BLaER1 treated with 17β-estradiol and CSF1 and Interleukin-3, amounts not matched to agents 10 nM and 100 nM (cell line): ENCODE data around the gene WNT5B.
"Not testable (repeated sequence)": the region's sequence is repeated elsewhere in the genome, so short reads cannot be mapped to it uniquely, and the experiment has no call there.

Experiments used
- H3K27ac ChIP-seq, 11 experiments: shearing (Covaris generic); formaldehyde crosslinking; 2 replicates each; pipeline ENCODE4 v1.8.1; 2022
- H3K27me3 ChIP-seq, 11 experiments: shearing (Covaris generic); formaldehyde crosslinking; 2 replicates each; pipeline ENCODE4 v1.8.1; 2022
- H3K36me3 ChIP-seq, 11 experiments: shearing (Covaris generic); formaldehyde crosslinking; 2 replicates each; pipeline ENCODE4 v1.8.1; 2022
- H3K4me1 ChIP-seq, 10 experiments: shearing (Covaris generic); formaldehyde crosslinking; 2 replicates each; pipeline ENCODE4 v1.8.1; 2022
- H3K4me2 ChIP-seq, 11 experiments: shearing (Covaris generic); formaldehyde crosslinking; 2 replicates each; pipeline ENCODE4 v1.8.1; 2022
- H3K4me3 ChIP-seq, 10 experiments: shearing (Covaris generic); formaldehyde crosslinking; 2 replicates each; pipeline ENCODE4 v1.8.1; 2022
- H3K9ac ChIP-seq, 11 experiments: shearing (Covaris generic); formaldehyde crosslinking; 2 replicates each; pipeline ENCODE4 v1.8.1; 2022
- H3K9me3 ChIP-seq, 11 experiments: shearing (Covaris generic); formaldehyde crosslinking; replicated peaks in 1 of 11; 2 replicates each; pipeline ENCODE4 v1.8.1; 2022
- H4K20me1 ChIP-seq, 11 experiments: shearing (Covaris generic); formaldehyde crosslinking; 2 replicates each; pipeline ENCODE4 v1.8.1; 2022
- Cebpa-rat ChIP-seq, 11 experiments: shearing (Covaris generic); IDR thresholded peaks; 2 replicates each; pipeline ENCODE4 v1.8.1; 2022

WNT5B gene

GRCh38 chr12:1594006-1594260, 35.1 kb upstream of the WNT5B start:
- H3K9ac ChIP-seq, result peak overlapping the region; percentile 93 to 97 (median 96)
- H3K4me3 ChIP-seq, result peak overlapping the region; percentile 81 to 95 (median 90)
- H3K27ac ChIP-seq, result peak overlapping the region; percentile 94 to 97 (median 96)
- no peak for TF ChIP-seq Cebpa-rat (IDR thresholded peaks at IDR 0.05)
- H3K27me3 ChIP-seq, result no peaks in the 10 kb centered on the region
- H4K20me1 ChIP-seq, result peaks cover 41 to 50% (median 46%) of the 10 kb centered on the region in 11 experiments; a peak in 21 of 22 replicates
- H3K4me2 ChIP-seq, result peak overlapping the region; percentile 95 to 100 (median 99)
- peaks cover 0 to 11% (median 0%) of the 10 kb centered on the region in 11 experiments; a peak in 4 of 22 replicates for H3K36me3 ChIP-seq
- H3K4me1 ChIP-seq, result peaks cover 49 to 58% (median 52%) of the 10 kb centered on the region in 10 experiments
- no peaks in the 10 kb centered on the region for H3K9me3 ChIP-seq

GRCh38 chr12:1594261-1595025, 34.6 kb upstream of the WNT5B start, which contains the start of gene FBXL14:
Gene FBXL14 (minus strand): TSS chr12:1594581. CDS start chr12:1594066, 515 bp downstream.
- peak within 1 kb of the TSS; percentile 95 to 100 (median 99) for H3K4me2 ChIP-seq
- peaks cover 0 to 11% (median 0%) of the 10 kb centered on the region in 11 experiments; a peak in 4 of 22 replicates for H3K36me3 ChIP-seq
- peaks cover 40 to 46% (median 45%) of the 10 kb centered on the region in 11 experiments; a peak in 21 of 22 replicates for H4K20me1 ChIP-seq
- no peaks in the 10 kb centered on the region for H3K9me3 ChIP-seq
- H3K9ac ChIP-seq, result peak within 1 kb of the TSS; percentile 93 to 97 (median 96)
- peaks cover 46 to 56% (median 51%) of the 10 kb centered on the region in 10 experiments for H3K4me1 ChIP-seq
- peak within 1 kb of the TSS; percentile 81 to 95 (median 90) for H3K4me3 ChIP-seq
- no peaks in the 10 kb centered on the region for H3K27me3 ChIP-seq
- peak within 1 kb of the TSS; percentile 94 to 97 (median 96) for H3K27ac ChIP-seq
- no peak for TF ChIP-seq Cebpa-rat (IDR thresholded peaks at IDR 0.05)

- H4K20me1 ChIP-seq, result peaks cover 34 to 40% (median 39%) of the 10 kb centered on the region in 11 experiments; a peak in 21 of 22 replicates
- H3K9ac ChIP-seq, result peak overlapping the region; percentile 93 to 97 (median 96)
- H3K4me2 ChIP-seq, result peak overlapping the region; percentile 86 to 100 (median 97)
- peak overlapping the region; percentile 94 to 97 (median 96) for H3K27ac ChIP-seq
- peaks cover 0 to 11% (median 0%) of the 10 kb centered on the region in 11 experiments; a peak in 3 of 22 replicates for H3K36me3 ChIP-seq
- H3K9me3 ChIP-seq, result no peaks in the 10 kb centered on the region
- H3K4me3 ChIP-seq, result peak overlapping the region; percentile 81 to 95 (median 90)
- TF ChIP-seq Cebpa-rat (IDR thresholded peaks at IDR 0.05), result no peak
- H3K27me3 ChIP-seq, result no peaks in the 10 kb centered on the region
- H3K4me1 ChIP-seq, result peaks cover 41 to 49% (median 45%) of the 10 kb centered on the region in 10 experiments
Observed at GRCh38 chr12:1595026-1595561, 33.9 kb upstream of the WNT5B start.

GRCh38 chr12:1595690-1596347, 33.2 kb upstream of the WNT5B start:
- H3K27me3 ChIP-seq, result no peaks in the 10 kb centered on the region
- H3K4me2 ChIP-seq, result peak overlapping the region; percentile 86 to 100 (median 97)
- peak overlapping the region in 6 of 11 experiments; percentile 94 to 97 (median 95); a peak in 6 of 22 replicates for H3K27ac ChIP-seq
- peak overlapping the region; percentile 81 to 95 (median 90); a peak in 13 of 20 replicates for H3K4me3 ChIP-seq
- peak overlapping the region in 5 of 11 experiments; percentile 95 to 97 (median 96); a peak in 5 of 22 replicates for H3K9ac ChIP-seq
- H3K4me1 ChIP-seq, result peaks cover 33 to 42% (median 38%) of the 10 kb centered on the region in 10 experiments
- no peak for TF ChIP-seq Cebpa-rat (IDR thresholded peaks at IDR 0.05)
- peaks cover 0 to 7% (median 0%) of the 10 kb centered on the region in 11 experiments; a peak in 2 of 22 replicates for H3K36me3 ChIP-seq
- peaks cover 26 to 33% (median 31%) of the 10 kb centered on the region in 11 experiments; a peak in 21 of 22 replicates for H4K20me1 ChIP-seq
- H3K9me3 ChIP-seq, result no peaks in the 10 kb centered on the region

GRCh38 chr12:1598757-1599156, 30.3 kb upstream of the WNT5B start:
- H3K27ac ChIP-seq, result no peak overlapping the region
- H3K27me3 ChIP-seq, result no peaks in the 10 kb centered on the region
- no peak overlapping the region for H3K4me2 ChIP-seq
- TF ChIP-seq Cebpa-rat (IDR thresholded peaks at IDR 0.05), result no peak
- no peak overlapping the region for H3K4me3 ChIP-seq
- peaks cover 0 to 4% (median 2%) of the 10 kb centered on the region in 11 experiments; a peak in 19 of 22 replicates for H4K20me1 ChIP-seq
- peaks cover 31 to 46% (median 34%) of the 10 kb centered on the region in 10 experiments for H3K4me1 ChIP-seq
- H3K9ac ChIP-seq, result no peak overlapping the region
- H3K36me3 ChIP-seq, result no peaks in the 10 kb centered on the region
- H3K9me3 ChIP-seq, result no peaks in the 10 kb centered on the region

- H3K27ac ChIP-seq, H3K9me3 ChIP-seq, H3K9ac ChIP-seq, H3K27me3 ChIP-seq, H3K4me3 ChIP-seq, H4K20me1 ChIP-seq, H3K36me3 ChIP-seq: not testable (repeated sequence)
- Histone ChIP-seq H3K4me1 (peaks cover 31 to 69% (median 37%) of the 10 kb centered on the region in 10 experiments), H3K4me2 (peak overlapping the region in 10 of 11 experiments; percentile 70 to 90 (median 76); a peak in 9 of 22 replicates)
Observed at GRCh38 chr12:1602706-1603105, 26.3 kb upstream of the WNT5B start.

- Histone ChIP-seq H3K36me3 (no peaks in the 10 kb centered on the region), H3K9ac (no peak overlapping the region), H4K20me1 (no peaks in the 10 kb centered on the region), H3K4me1 (peaks cover 32 to 77% (median 43%) of the 10 kb centered on the region in 10 experiments), H3K4me2 (peak overlapping the region in 3 of 11 experiments; percentile 31 to 77 (median 75); a peak in 3 of 22 replicates), H3K27ac (no peak overlapping the region), H3K27me3 (peaks cover 0 to 4% (median 0%) of the 10 kb centered on the region in 11 experiments; a peak in 1 of 22 replicates), H3K9me3 (no peaks in the 10 kb centered on the region), H3K4me3 (no peak overlapping the region)
- no peak for TF ChIP-seq Cebpa-rat (IDR thresholded peaks at IDR 0.05)
Observed at GRCh38 chr12:1603269-1603993, 25.6 kb upstream of the WNT5B start.

- Histone ChIP-seq H4K20me1 (no peaks in the 10 kb centered on the region), H3K4me3 (no peak overlapping the region), H3K9ac (no peak overlapping the region), H3K4me1 (peaks cover 41 to 87% (median 52%) of the 10 kb centered on the region in 10 experiments), H3K27me3 (peaks cover 0 to 4% (median 0%) of the 10 kb centered on the region in 11 experiments; a peak in 1 of 22 replicates), H3K9me3 (no peaks in the 10 kb centered on the region), H3K27ac (peak overlapping the region in 2 of 11 experiments; percentile 16 to 79; a peak in 2 of 22 replicates), H3K36me3 (no peaks in the 10 kb centered on the region), H3K4me2 (peak overlapping the region in 3 of 11 experiments; percentile 31 to 89 (median 37); a peak in 5 of 22 replicates)
- TF ChIP-seq Cebpa-rat (IDR thresholded peaks at IDR 0.05), result no peak
Observed at GRCh38 chr12:1604464-1604863, 24.6 kb upstream of the WNT5B start.
